ENCODE measurements around the gene DYNLRB1.

Gene DYNLRB1

DNA sequence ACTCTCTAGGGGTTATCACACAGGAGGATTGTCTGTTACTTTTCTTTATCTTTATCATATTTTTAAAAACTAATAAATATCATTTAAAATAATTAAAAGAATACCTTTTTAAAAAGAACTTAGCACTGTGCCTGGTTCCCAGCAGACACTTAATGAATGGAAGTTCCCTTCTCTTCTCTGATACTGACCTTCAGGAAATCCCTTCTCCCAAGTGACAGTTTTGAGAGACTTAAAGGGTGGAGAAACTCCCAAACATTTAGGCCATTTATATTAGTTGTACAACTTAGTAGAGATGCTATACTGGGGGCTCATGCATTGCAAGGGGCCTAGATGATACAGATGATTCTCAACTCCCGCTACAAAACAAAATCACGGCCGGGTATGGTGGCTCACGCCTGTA, 60.8 kb downstream of the DYNLRB1 start:
- DNase-seq (ENCODE audit: low read depth in 1 of 2, low spot score in 1 of 2), result no peak

DNA sequence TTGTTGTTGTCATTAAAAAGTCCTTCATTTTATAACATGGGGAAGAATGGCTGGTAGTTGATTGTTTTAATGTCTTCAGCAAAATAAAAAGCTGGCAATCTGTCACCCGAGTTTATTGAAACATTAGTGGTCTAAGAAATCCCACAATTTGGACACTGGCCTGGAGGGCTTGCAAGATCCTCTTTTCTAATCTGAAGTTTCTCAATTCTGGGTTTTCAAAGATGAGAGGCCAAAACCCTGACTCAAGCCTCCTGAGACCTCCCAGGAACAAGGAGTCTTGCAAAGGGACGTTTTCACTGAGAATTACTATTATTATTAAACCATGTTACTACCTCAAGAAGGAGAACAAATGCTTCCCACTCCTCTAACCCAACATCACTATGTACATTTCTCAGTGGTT, 61.8 kb downstream of the DYNLRB1 start:
- DNase-seq (ENCODE audit: low read depth in 1 of 2, low spot score in 1 of 2), result no peak

DNA sequence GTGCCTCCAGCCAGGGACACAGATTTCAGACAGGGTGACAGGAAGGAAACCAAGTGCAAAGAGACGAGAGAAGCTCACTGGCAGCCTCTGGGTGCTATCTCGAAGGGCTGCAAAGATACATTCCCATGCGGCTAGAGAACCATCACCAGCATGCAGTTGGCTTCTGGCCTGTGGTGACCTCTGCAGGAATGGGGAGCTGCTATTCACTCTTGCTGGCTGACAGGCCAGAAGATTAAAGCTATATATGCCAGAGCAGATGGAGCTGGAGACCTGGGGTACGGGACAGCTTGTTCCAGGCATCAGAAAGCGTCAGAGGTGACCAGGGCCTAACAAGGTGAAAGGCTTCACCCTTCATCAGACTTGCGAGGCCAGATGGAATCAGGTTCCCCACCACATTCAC, 62.3 kb downstream of the DYNLRB1 start:
- DNase-seq (ENCODE audit: low read depth in 1 of 2, low spot score in 1 of 2), result no peak

DNA sequence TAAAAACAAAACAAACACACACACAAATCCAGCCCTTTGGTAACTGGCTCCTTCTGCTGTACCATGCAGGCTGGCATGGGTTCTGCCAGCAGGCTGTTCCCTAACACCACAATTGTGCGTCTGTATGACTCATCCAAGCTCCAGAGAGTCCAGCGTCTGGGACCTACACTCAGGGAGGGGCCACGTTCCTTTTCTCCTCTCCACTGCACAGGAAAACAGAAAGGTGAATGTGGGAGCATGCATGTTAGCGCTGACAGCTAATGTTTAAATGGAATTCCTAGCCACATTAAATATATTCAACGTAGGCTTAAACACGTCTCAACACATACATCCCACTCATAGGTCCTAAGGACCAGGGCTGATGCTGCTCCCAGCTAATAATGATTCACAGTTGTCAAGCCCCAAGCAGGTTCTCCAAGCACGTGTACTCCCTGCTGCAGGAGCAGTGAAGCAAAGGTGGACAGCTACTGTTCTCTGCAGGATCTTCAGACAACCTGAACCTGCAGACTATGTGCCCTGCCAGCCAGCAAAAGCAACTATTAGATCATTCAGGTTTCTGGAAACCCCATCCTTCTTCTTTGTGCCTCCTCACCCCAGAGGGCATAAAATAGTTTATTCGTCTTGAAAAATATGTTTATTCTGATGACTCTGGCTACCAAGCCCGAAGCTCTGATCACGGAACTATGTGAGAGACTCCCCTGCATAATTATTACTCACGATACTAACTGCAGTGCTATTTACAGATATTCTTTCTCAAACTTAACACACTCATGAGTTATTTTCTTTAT, 63.2 kb downstream of the DYNLRB1 start:
- DNase-seq (ENCODE audit: low read depth in 1 of 2, low spot score in 1 of 2), result no peak

DNA sequence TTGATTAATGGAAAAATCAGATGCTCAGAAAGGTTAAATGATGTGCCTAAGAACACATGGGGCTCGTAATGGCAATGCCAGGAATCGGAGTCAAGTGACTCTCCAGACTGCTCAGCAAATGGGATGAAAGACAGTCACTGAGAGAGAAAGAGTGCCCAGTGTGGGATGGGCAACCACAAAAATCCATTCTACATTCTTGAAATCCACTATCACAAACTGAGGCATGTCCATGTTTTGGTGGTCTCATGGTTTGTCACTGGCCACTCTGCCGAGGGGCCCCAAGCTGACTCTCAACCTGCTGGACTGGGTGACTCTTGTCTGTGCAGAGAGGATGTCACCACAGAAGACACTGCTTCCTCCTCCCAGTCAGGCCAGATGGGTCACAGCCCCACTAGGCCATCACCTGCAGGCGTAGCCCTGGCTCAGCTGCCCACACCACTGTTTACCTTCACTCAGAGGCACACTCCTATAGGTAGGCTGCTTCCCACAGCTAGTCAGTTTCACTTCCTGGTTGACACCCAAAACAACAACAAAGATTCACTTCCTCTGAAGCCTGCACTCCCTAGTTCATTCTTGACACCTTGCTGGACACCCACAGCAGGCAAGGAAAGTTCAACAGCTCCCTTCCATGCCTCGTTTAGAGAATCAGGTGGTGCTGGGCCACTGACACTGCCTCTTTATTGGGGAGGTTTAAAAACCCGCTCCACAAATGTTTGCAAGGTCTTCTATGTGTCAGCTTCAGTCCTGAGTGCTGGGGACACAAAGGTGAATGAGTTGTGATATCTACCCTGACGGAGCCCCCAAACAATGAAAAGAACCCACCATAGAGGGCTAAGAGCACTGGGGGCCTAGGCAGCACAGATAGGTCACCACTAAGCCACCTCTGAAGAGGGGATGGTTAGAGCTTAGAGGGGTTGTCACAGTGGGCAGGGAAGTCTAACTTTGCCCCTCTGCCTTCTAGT, 64.0 kb downstream of the DYNLRB1 start:
- no peak for DNase-seq (ENCODE audit: low read depth in 1 of 2, low spot score in 1 of 2)

DNA sequence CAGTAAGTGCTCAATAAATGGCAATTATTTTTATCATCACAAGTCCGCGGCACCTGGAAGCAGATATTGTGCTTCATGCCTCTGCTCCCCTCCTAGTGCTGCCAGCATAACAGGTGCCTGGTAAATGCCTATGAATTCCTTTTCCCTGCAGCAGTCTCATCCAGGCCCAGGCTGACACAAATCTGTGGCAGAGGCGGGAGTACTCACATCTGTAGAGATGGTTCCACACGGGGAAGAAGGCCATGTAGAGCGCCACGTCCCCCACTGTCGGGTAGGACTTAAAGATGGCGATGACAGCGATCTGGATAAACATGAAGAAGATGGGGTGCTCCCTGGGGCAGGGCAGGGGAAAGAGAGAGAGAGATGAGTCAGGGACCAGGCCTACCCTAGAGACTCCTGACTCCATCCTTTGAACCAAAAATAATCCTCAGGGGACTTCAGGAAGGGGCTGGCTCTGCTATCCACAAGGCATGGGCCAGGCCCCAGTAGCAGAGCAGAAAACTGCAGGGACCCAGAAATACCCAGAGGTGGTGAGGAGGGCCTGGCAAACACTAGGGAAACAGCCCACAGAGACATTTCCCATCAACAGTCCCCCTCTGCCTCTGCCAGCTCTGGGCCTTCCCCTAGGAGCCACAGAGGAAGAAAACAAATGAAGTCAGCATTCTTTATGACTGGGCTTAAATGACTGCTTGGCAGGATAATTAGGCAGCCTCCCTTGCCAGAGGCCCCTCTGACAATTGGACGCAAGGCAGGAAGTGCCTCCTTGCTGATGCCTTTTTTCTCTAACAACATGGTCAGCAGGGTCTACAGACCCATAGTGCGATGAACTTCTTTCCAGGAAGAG, 65.3 kb downstream of the DYNLRB1 start:
- DNase-seq (ENCODE audit: low read depth in 1 of 2, low spot score in 1 of 2), result no peak

DNA sequence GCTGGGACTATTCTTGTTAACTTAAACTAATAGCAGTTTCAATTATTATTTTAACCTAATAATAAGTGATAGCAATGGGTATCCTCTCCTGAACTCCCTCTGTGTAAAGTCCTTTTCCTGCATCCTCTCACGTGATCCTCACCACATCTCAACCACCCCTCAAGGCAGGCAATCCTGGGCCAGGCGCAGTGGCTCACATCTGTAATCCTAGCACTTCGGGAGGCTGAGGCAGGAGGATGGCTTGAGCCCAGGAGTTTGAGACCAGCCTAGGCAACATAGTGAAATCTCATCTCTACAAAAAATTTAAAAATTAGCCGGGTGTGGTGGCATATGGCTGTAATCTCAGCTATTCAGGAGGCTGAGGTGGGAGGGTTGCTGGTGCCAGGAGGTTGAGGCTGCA, 66.0 kb downstream of the DYNLRB1 start:
- DNase-seq (ENCODE audit: low read depth in 1 of 2, low spot score in 1 of 2), result no peak

DNA sequence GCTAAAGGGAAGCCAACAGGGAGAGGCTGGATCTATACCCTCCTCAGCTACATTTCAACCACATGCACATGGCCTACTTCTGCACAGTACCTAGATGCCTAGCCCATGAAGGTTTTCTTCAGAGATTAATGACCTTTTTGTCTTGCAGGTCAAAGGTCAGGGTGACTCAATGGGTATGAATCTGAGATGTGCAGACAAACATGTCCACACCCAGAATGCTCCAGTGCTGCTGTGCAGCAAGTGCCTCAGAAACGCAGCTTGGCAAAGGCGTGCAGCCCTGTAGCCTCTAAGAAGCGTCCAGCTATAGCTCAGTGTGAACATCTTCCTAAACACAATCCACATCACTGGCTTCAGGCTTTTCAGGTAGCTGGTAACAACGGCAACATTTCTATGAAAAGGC, 66.7 kb downstream of the DYNLRB1 start:
- DNase-seq (ENCODE audit: low read depth in 1 of 2, low spot score in 1 of 2), result no peak

DNA sequence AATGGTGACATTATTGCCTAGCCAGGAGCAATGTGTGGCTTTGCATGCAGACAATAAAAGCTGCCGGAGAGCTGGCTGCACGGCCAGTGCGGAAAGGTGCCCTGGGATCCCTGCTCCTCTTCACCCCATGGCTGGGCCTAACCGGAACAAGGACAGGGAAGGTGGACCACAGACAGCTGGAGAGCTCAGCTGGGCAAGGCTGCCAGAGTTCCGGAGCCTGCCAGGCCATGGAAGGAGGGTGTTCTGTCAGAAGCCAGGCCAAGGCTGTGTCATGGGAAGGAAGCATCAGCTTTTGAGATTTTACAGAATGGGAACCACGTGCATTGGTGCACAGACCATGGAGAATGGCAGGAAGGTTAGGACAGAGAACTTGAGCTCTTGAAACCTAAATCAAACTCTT, 67.3 kb downstream of the DYNLRB1 start:
- DNase-seq (ENCODE audit: low read depth in 1 of 2, low spot score in 1 of 2), result no peak

DNA sequence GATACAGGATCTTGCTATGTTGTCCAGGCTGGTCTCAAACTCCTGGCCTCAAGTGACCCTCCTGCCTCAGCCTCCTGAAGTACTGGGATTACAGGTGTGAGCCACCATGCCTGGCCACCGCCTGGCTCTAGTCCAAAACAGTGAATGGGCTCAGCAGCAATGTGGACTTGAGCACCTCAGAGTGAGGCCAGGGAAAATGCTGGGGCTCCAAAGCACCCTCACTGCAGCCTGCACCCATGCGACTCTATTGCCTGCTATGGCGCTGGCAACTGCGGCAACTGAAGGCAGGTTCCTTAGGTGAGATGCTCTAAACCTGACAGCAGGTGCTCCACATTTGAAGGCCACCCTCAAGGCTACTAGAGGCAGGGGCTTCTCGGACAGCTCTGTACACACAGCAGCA, 68.8 kb downstream of the DYNLRB1 start:
- DNase-seq (ENCODE audit: low read depth in 1 of 2, low spot score in 1 of 2), result no peak

DNA sequence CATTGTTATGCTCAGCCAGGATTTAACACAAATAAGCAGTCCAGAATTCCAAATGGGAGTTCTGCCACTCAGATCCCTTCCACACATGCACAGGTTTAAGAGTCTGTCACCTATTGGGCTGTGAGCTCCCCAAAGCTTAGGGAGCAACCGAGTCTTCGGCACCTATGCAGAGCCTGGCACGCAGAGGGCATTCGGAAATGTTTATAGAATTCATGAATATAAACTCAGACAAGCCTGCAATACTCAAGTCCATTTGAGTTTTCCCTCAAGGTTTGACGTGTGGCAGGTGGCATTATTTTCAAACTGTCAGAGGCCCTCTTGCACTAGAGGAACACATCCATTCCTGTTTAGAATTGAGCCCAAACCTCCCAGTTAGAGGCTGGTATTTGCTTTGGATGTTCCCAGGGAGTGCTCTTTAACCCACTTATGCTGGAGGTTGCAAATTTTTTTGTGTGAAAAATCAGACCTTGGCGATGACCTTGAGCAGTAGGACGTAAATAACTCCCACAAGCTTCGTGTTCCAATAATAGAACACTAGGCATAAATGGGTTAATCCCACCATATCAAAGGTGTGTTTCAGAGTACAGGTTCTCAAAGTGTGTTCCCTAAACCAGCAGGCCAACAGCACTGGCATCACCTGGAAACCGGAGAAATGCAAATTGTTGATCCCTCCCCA, 70.4 kb downstream of the DYNLRB1 start:
- DNase-seq (ENCODE audit: low read depth in 1 of 2, low spot score in 1 of 2), result no peak

Measured in stimulated activated CD4-positive, alpha-beta T cell treated with anti-CD3 and anti-CD28 coated beads, Interleukin-15, amount 100 ng/mL, for 1 hour (primary cell).